SK-N-SH (cell line): Measurements from ENCODE around the gene ZBTB24. TPM values are rescaled to one million over a fixed set of nuclear protein-coding genes. Genes with fewer than 3 reads are reported as not detected.
A peak's percentile ranks its signal among the peaks of the same experiment; 100 is the strongest.

Experiments used
- CTCF ChIA-PET: fragments of 300-600, 350-600 bp; formaldehyde crosslinking; extraction: SDS; loops from one replicate; lab custom pipeline; 2021; lab: Yijun Ruan, JAX
- POLR2A ChIA-PET: fragments of 350-600 bp; sonication (Branson Sonifier 250); formaldehyde crosslinking; extraction: SDS; loops from one replicate; lab custom pipeline; 2020; ENCODE audit warnings: antibody characterized with exemption, inconsistent platforms; lab: Yijun Ruan, JAX
- DNase-seq: peaks from one replicate; pipeline ENCODE4 v3.0.0; 2012
- H2AFZ ChIP-seq: fragments of 200-600 bp; sonication (generic); 2 replicates; pipeline ENCODE4 v1.8.1; 2016; ENCODE audit warnings: antibody characterized with exemption, mild to moderate bottlenecking, low read depth
- H3F3A ChIP-seq: fragments of 200-600 bp; sonication (generic); replicated peaks from 2 replicates; pipeline ENCODE3; 2016; ENCODE audit warnings: antibody characterized with exemption, mild to moderate bottlenecking; ENCODE audit not compliant: insufficient read depth
- H3K27ac ChIP-seq, 2 experiments: fragments of 200-500 bp in 1 of 2; fragments of 200-600 bp in 1 of 2; sonication (Bioruptor generic) in 1 of 2; sonication (generic), shearing (Covaris generic) in 1 of 2; 2 replicates each; pipeline versions ENCODE4 v1.5.1 to v1.6.1; 2014 to 2016; ENCODE audit warnings: low read depth in 2 of 2, inconsistent platforms in 1 of 2, low read length in 1 of 2, mild to moderate bottlenecking in 1 of 2, mixed read lengths in 1 of 2
- H3K27me3 ChIP-seq: fragments of 200-600 bp; sonication (generic), shearing (Covaris generic); 2 replicates; pipeline ENCODE4 v1.6.1; 2016; ENCODE audit warnings: mixed run types; ENCODE audit not compliant: insufficient read depth
- H3K36me3 ChIP-seq, 2 experiments: fragments of 200-500 bp in 1 of 2; fragments of 200-600 bp in 1 of 2; sonication (Bioruptor generic) in 1 of 2; sonication (generic) in 1 of 2; replicated peaks in 1 of 2; 2 replicates each; pipeline versions ENCODE3 to v1.5.1; 2014 to 2016; ENCODE audit warnings: low read length in 1 of 2, mild to moderate bottlenecking in 1 of 2; ENCODE audit not compliant: insufficient read depth in 2 of 2, control insufficient read depth in 1 of 2
- H3K4me1 ChIP-seq, 2 experiments: fragments of 200-500 bp in 1 of 2; fragments of 200-600 bp in 1 of 2; sonication (Bioruptor generic) in 1 of 2; sonication (generic), shearing (Covaris generic) in 1 of 2; 2 replicates each; pipeline versions ENCODE4 v1.5.1 to v1.6.1; 2014 to 2016; ENCODE audit warnings: low read depth in 1 of 2, low read length in 1 of 2, mixed run types in 1 of 2; ENCODE audit not compliant: insufficient read depth in 2 of 2, control insufficient read depth in 1 of 2
- H3K4me2 ChIP-seq: fragments of 200-600 bp; sonication (generic), shearing (Covaris generic); 2 replicates; pipeline ENCODE4 v1.6.1; 2017; ENCODE audit warnings: mixed run types
- H3K4me3 ChIP-seq, 2 experiments: fragments of 200-500 bp in 1 of 2; fragments of 200-600 bp in 1 of 2; sonication (Bioruptor generic) in 1 of 2; sonication (generic), shearing (Covaris generic) in 1 of 2; 2 replicates each; pipeline versions ENCODE4 v1.5.1 to v1.8.1; 2014 to 2016; ENCODE audit warnings: low read depth in 2 of 2, inconsistent platforms in 1 of 2, low read length in 1 of 2, mild to moderate bottlenecking in 1 of 2, mixed read lengths in 1 of 2, moderate library complexity in 1 of 2
- H3K79me2 ChIP-seq: fragments of 200-600 bp; sonication (generic); 2 replicates; pipeline ENCODE4 v1.8.1; 2017; ENCODE audit warnings: mild to moderate bottlenecking; ENCODE audit not compliant: insufficient read depth
- H3K9ac ChIP-seq: fragments of 200-600 bp; sonication (generic); 2 replicates; pipeline ENCODE4 v1.6.1; 2017; ENCODE audit warnings: mixed run types
- H3K9me2 ChIP-seq: fragments of 200-600 bp; sonication (generic); 2 replicates; pipeline ENCODE4 v1.6.1; 2017; ENCODE audit warnings: mixed run types
- H3K9me3 ChIP-seq: fragments of 200-600 bp; sonication (generic); 2 replicates; pipeline ENCODE4 v1.6.1; 2017; ENCODE audit warnings: mixed run types, mild to moderate bottlenecking, moderate library complexity
- H4K20me1 ChIP-seq: fragments of 200-600 bp; sonication (generic); 2 replicates; pipeline ENCODE4 v1.6.1; 2017; ENCODE audit warnings: mild to moderate bottlenecking, mixed run types; ENCODE audit not compliant: insufficient read depth
- ELF1 ChIP-seq: IDR thresholded peaks from 2 replicates; pipeline ENCODE4 v1.4.0; 2012
- EP300 ChIP-seq, 2 experiments: IDR thresholded peaks; 2 replicates each; pipeline versions ENCODE4 v1.4.0 to v1.6.1; 2012; ENCODE audit warnings: borderline replicate concordance in 1 of 2, low read depth in 1 of 2, low read length in 1 of 2
- EZH2phosphoT487 ChIP-seq: fragments of 200-600 bp; sonication (generic); IDR thresholded peaks from 2 replicates; pipeline ENCODE4 v1.6.1; 2017; ENCODE audit warnings: low read depth, mixed run types, mild to moderate bottlenecking, antibody characterized with exemption, moderate library complexity, borderline replicate concordance
- FOSL2 ChIP-seq: IDR thresholded peaks from 2 replicates; pipeline ENCODE4 v1.4.0; 2012; ENCODE audit warnings: low read depth, mild to moderate bottlenecking, moderate library complexity, borderline replicate concordance
- FOXM1 ChIP-seq: IDR thresholded peaks from 2 replicates; pipeline ENCODE4 v1.4.0; 2012; ENCODE audit warnings: low read depth, mild to moderate bottlenecking
- GABPA ChIP-seq: IDR thresholded peaks from 2 replicates; pipeline ENCODE4 v1.4.0; 2012; ENCODE audit warnings: low read depth, mild to moderate bottlenecking
- JUND ChIP-seq: IDR thresholded peaks from 2 replicates; pipeline ENCODE4 v1.4.0; 2012
- MEF2A ChIP-seq: IDR thresholded peaks from 2 replicates; pipeline ENCODE4 v1.4.0; 2012; ENCODE audit warnings: low read depth, borderline replicate concordance
- MXI1 ChIP-seq: IDR thresholded peaks from 2 replicates; pipeline ENCODE4 v1.6.1; 2012; ENCODE audit warnings: mild to moderate bottlenecking, low read depth, low read length, improper control_type of control experiment
- NFIC ChIP-seq: IDR thresholded peaks from 2 replicates; pipeline ENCODE4 v1.4.0; 2012; ENCODE audit warnings: borderline replicate concordance
- NRF1 ChIP-seq: IDR thresholded peaks from 2 replicates; pipeline ENCODE4 v1.6.1; 2012; ENCODE audit warnings: low read depth, mild to moderate bottlenecking, low read length
- RFX5 ChIP-seq: IDR thresholded peaks from 2 replicates; pipeline ENCODE4 v1.6.1; 2012; ENCODE audit warnings: mild to moderate bottlenecking, improper control_type of control experiment, low read length
- RXRA ChIP-seq: IDR thresholded peaks from 2 replicates; pipeline ENCODE4 v1.4.0; 2012; ENCODE audit warnings: low read depth, mild to moderate bottlenecking, borderline replicate concordance
- TAF1 ChIP-seq: IDR thresholded peaks from 2 replicates; pipeline ENCODE4 v1.6.1; 2012; ENCODE audit warnings: low read depth, mild to moderate bottlenecking, low read length, moderate library complexity, borderline replicate concordance
- TCF12 ChIP-seq: IDR thresholded peaks from 2 replicates; pipeline ENCODE4 v1.4.0; 2012
- YY1 ChIP-seq: IDR thresholded peaks from 2 replicates; pipeline ENCODE4 v1.4.0; 2012; ENCODE audit warnings: low read depth, mild to moderate bottlenecking
- WGBS: methylation state at CpG from one replicate; pipeline ENCODE4 v1.1.6; 2017; ENCODE audit warnings: low lambda C conversion rate; 5-methylcytosine and 5-hydroxymethylcytosine counted together
- polyA plus RNA-seq, 3 experiments: library from polyadenylated mRNA; depleted of rRNA; stranded (reverse); fragments of >200 nt; gene quantifications; 2 replicates each; pipeline ENCODE4 v1.2.3, GENCODE V29; 2012
- TF ChIP-seq, protein P1 (sequence below): IDR thresholded peaks from 2 replicates; pipeline ENCODE4 v1.4.0; 2012; ENCODE audit warnings: low read depth, borderline replicate concordance
- TF ChIP-seq, protein P2 (sequence below): IDR thresholded peaks from 2 replicates; pipeline ENCODE4 v1.4.0; 2012; ENCODE audit warnings: low read depth
- TF ChIP-seq, protein P3 (sequence below): IDR thresholded peaks from 2 replicates; pipeline ENCODE4 v1.4.0; 2012; ENCODE audit warnings: low read depth, borderline replicate concordance

The ZBTB24 gene
- polyA plus RNA-seq, 1 of the 3 experiments (the other 2 are of a cell fraction), result 1.7 TPM

DNA sequence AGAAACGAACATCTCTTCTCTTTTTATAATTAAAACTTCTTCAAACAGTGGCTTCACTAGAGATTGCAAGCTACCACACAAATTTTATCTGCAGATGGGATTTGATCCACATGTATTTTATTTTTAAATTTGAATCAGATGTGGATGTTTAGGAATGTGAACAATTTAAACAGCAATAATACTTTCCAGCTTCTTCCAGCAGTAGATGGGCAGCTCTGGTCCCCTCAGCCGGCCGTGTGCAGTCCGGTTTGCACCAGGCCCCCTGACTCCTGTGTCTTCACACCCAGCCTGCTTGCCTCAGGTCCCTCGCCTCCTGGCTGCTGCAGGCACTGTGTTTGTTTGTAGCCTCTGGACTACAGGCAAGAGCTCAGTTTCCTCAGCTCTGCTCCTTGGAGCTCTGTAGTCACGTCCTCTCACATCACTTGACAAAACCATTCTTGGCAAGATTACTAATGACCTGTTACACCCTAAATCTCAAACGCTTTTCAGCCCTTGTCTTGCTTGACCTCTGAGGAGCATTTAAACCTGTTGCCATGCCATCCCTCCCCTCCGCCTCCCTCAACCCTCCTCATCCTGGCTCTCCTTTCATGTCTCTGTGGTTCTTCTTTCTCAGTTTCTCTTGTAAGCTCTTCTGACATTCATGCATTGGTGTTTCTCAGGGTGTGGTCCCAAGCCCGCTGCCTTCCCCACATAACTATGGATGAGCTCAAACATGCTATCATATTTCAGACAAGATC is 13.2 kb upstream of the ZBTB24 start:
- Histone ChIP-seq H3K27me3 (no peaks in the 10 kb centered on the region; the same call in 1 of the 2 replicates), H3K4me1 (no peaks in the 10 kb centered on the region), H3K79me2 (no peaks in the 10 kb centered on the region), H3K9me3 (no peaks in the 10 kb centered on the region), H3K27ac (no peak overlapping the region), H3K9ac (no peak overlapping the region), H3K4me3 (no peak overlapping the region), H4K20me1 (no peaks in the 10 kb centered on the region), H3K9me2 (no peaks in the 10 kb centered on the region), H3F3A (no peaks in the 10 kb centered on the region), H3K36me3 (no peaks in the 10 kb centered on the region), H3K4me2 (no peak overlapping the region), H2AFZ (no peak overlapping the region)
- POLR2A ChIA-PET, result no interaction called here
- 0 out of 2 replicates have a peak, but pooled peaks have one; percentile 13 for TF ChIP-seq TCF12
- TF ChIP-seq FOXM1, result no peak
- no peak for TF ChIP-seq NFIC
- TF ChIP-seq FOSL2, result no peak
- TF ChIP-seq, protein P1, sequence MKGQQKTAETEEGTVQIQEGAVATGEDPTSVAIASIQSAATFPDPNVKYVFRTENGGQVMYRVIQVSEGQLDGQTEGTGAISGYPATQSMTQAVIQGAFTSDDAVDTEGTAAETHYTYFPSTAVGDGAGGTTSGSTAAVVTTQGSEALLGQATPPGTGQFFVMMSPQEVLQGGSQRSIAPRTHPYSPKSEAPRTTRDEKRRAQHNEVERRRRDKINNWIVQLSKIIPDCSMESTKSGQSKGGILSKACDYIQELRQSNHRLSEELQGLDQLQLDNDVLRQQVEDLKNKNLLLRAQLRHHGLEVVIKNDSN, result no peak
- no peak for TF ChIP-seq RFX5
- no peak for TF ChIP-seq EP300 (IDR thresholded peaks at IDR 0.05; ENCODE audit: borderline replicate concordance in 1 of 2, low read depth in 1 of 2, low read length in 1 of 2)
- no peak for DNase-seq
- CTCF ChIA-PET, result interaction anchor here (0.7 to 1.5 kb wide), 2 partner anchors 544 to 1763 kb away, joined by 3 read pairs; no protein-coding TSS in a partner anchor
- 62% methylated on average over 9 of the region's 9 CpGs for WGBS

DNA sequence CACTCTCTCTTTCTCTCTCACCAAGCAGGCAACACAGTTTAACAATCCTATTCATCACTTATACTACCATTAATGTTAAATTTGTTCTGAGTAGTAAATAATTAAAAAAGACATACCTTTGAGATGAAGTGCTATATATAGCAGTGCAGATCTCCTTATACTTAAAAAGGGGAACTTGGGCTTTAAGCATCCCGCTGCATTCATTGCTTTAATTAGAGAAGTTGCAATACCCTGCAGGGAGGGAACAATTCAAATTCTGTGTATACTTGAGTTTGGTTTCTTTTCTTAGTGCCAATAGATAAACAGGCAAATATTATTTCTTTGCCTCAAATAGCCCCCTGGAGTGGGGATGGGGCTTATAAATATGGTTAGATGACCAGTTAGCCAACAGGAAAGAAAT is 10.8 kb upstream of the ZBTB24 start:
- H3K27ac ChIP-seq, result no peak overlapping the region
- TF ChIP-seq MXI1, result no peak
- TF ChIP-seq TAF1, result no peak
- no peak for TF ChIP-seq JUND
- no peak for TF ChIP-seq RXRA
- no peak for TF ChIP-seq ELF1
- no peak for TF ChIP-seq FOSL2
- no peak for TF ChIP-seq FOXM1
- TF ChIP-seq, protein P2, sequence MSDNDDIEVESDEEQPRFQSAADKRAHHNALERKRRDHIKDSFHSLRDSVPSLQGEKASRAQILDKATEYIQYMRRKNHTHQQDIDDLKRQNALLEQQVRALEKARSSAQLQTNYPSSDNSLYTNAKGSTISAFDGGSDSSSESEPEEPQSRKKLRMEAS, result no peak
- TF ChIP-seq GABPA, result no peak
- TF ChIP-seq MEF2A, result no peak
- TF ChIP-seq, protein P3, sequence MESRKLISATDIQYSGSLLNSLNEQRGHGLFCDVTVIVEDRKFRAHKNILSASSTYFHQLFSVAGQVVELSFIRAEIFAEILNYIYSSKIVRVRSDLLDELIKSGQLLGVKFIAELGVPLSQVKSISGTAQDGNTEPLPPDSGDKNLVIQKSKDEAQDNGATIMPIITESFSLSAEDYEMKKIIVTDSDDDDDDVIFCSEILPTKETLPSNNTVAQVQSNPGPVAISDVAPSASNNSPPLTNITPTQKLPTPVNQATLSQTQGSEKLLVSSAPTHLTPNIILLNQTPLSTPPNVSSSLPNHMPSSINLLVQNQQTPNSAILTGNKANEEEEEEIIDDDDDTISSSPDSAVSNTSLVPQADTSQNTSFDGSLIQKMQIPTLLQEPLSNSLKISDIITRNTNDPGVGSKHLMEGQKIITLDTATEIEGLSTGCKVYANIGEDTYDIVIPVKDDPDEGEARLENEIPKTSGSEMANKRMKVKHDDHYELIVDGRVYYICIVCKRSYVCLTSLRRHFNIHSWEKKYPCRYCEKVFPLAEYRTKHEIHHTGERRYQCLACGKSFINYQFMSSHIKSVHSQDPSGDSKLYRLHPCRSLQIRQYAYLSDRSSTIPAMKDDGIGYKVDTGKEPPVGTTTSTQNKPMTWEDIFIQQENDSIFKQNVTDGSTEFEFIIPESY, result no peak
- no peak for TF ChIP-seq YY1
- TF ChIP-seq EZH2phosphoT487, result no peak
- TF ChIP-seq RFX5, result no peak
- TF ChIP-seq NRF1, result no peak
- H2AFZ ChIP-seq, result no peak overlapping the region
- no peaks in the 10 kb centered on the region for H3K9me3 ChIP-seq
- no peaks in the 10 kb centered on the region for H3K36me3 ChIP-seq
- WGBS, result 81% methylated on average over 1 of the region's 1 CpG
- no peak overlapping the region for H3K4me2 ChIP-seq
- no peaks in the 10 kb centered on the region for H3K79me2 ChIP-seq
- no peaks in the 10 kb centered on the region for H3F3A ChIP-seq
- H3K27me3 ChIP-seq, result no peaks in the 10 kb centered on the region; the same call in 1 of the 2 replicates
- H3K4me3 ChIP-seq, result no peak overlapping the region
- H3K9me2 ChIP-seq, result no peaks in the 10 kb centered on the region
- DNase-seq, result no peak
- H3K4me1 ChIP-seq, result no peaks in the 10 kb centered on the region
- ChIA-PET CTCF (interaction anchor here (1.0 kb wide), 1 partner anchor 546 kb away, joined by 3 read pairs; no protein-coding TSS in a partner anchor), POLR2A (no interaction called here)
- no peak overlapping the region for H3K9ac ChIP-seq
- no peaks in the 10 kb centered on the region for H4K20me1 ChIP-seq
